Measurements from ENCODE around the gene ZSCAN5B.

- TF ChIP-seq ARNT (IDR thresholded peaks at IDR 0.05), result no peak
- TF ChIP-seq SUZ12 (IDR thresholded peaks at IDR 0.05), result no peak
- no peak for TF ChIP-seq SP1 (IDR thresholded peaks at IDR 0.05)
- no peak for TF ChIP-seq ZNF384 (IDR thresholded peaks at IDR 0.05)
- TF ChIP-seq CTBP1 (IDR thresholded peaks at IDR 0.05; ENCODE audit: borderline replicate concordance), result no peak
These were observed 47.2 kb downstream of the ZSCAN5B start for GRCh38 chr19:56150358-56150757.
